HEK293 (cell line): ENCODE measurements around the gene SFSWAP.

Source experiments
- KLF1 ChIP-seq: fragments of 450-650 bp; formaldehyde crosslinking; IDR thresholded peaks from 2 replicates; pipeline ENCODE4 v1.5.1; 2016; ENCODE audit warnings: missing biosample characterization, missing genetic modification characterization
- KLF10 ChIP-seq: fragments of 450-650 bp; IDR thresholded peaks from 2 replicates; pipeline ENCODE4 v1.5.1; 2018; ENCODE audit warnings: missing biosample characterization, mild to moderate bottlenecking, missing genetic modification characterization
- KLF16 ChIP-seq: fragments of 450-650 bp; formaldehyde crosslinking; IDR thresholded peaks from 2 replicates; pipeline ENCODE4 v1.5.1; 2017; ENCODE audit warnings: missing biosample characterization, missing genetic modification characterization
- KLF9 ChIP-seq: fragments of 450-650 bp; formaldehyde crosslinking; IDR thresholded peaks from 2 replicates; pipeline ENCODE4 v1.5.1; 2016; ENCODE audit warnings: missing biosample characterization, missing genetic modification characterization, low read depth
- MYNN ChIP-seq: fragments of 450-650 bp; formaldehyde crosslinking; IDR thresholded peaks from 2 replicates; pipeline ENCODE4 v1.5.1; 2016; ENCODE audit warnings: missing biosample characterization, missing genetic modification characterization, borderline replicate concordance
- RBAK ChIP-seq: fragments of 450-650 bp; formaldehyde crosslinking; IDR thresholded peaks from 2 replicates; pipeline ENCODE4 v1.5.1; 2016; ENCODE audit warnings: missing biosample characterization, missing genetic modification characterization
- SALL2 ChIP-seq: fragments of 450-650 bp; formaldehyde crosslinking; IDR thresholded peaks from 2 replicates; pipeline ENCODE4 v1.5.0; 2017; ENCODE audit warnings: missing biosample characterization, mild to moderate bottlenecking, missing genetic modification characterization, borderline replicate concordance
- SETDB1 ChIP-seq: IDR thresholded peaks from one replicate; pipeline ENCODE4 v1.6.1; 2017; ENCODE audit warnings: mild to moderate bottlenecking, low read length, moderate library complexity, mixed read lengths; ENCODE audit not compliant: insufficient read length
- SP2 ChIP-seq: fragments of 450-650 bp; formaldehyde crosslinking; IDR thresholded peaks from 2 replicates; pipeline ENCODE4 v1.5.1; 2016; ENCODE audit warnings: missing biosample characterization, missing genetic modification characterization
- ZBTB20 ChIP-seq: fragments of 450-650 bp; formaldehyde crosslinking; IDR thresholded peaks from 2 replicates; pipeline ENCODE4 v1.5.1; 2016; ENCODE audit warnings: missing biosample characterization, missing genetic modification characterization
- ZBTB21 ChIP-seq: fragments of 450-650 bp; formaldehyde crosslinking; IDR thresholded peaks from 2 replicates; pipeline ENCODE4 v1.5.1; 2017; ENCODE audit warnings: missing biosample characterization, missing genetic modification characterization
- ZEB2 ChIP-seq: fragments of 450-650 bp; formaldehyde crosslinking; IDR thresholded peaks from 2 replicates; pipeline ENCODE4 v1.5.1; 2016; ENCODE audit warnings: missing biosample characterization, missing genetic modification characterization
- ZFP3 ChIP-seq: fragments of 450-650 bp; formaldehyde crosslinking; IDR thresholded peaks from 2 replicates; pipeline ENCODE4 v1.5.1; 2016; ENCODE audit warnings: low read depth, missing biosample characterization, missing genetic modification characterization
- ZFP37 ChIP-seq: fragments of 450-650 bp; formaldehyde crosslinking; IDR thresholded peaks from 2 replicates; pipeline ENCODE4 v1.5.1; 2016; ENCODE audit warnings: missing biosample characterization, missing genetic modification characterization
- ZNF10 ChIP-seq: fragments of 450-650 bp; formaldehyde crosslinking; IDR thresholded peaks from 2 replicates; pipeline ENCODE4 v1.5.1; 2017; ENCODE audit warnings: missing biosample characterization, missing genetic modification characterization
- ZNF121 ChIP-seq: fragments of 450-650 bp; formaldehyde crosslinking; IDR thresholded peaks from 2 replicates; pipeline ENCODE4 v1.5.1; 2016; ENCODE audit warnings: missing biosample characterization, missing genetic modification characterization
- ZNF155 ChIP-seq: fragments of 450-650 bp; formaldehyde crosslinking; IDR thresholded peaks from 2 replicates; pipeline ENCODE4 v1.5.1; 2016; ENCODE audit warnings: missing biosample characterization, missing genetic modification characterization
- ZNF169 ChIP-seq: fragments of 450-650 bp; formaldehyde crosslinking; IDR thresholded peaks from 2 replicates; pipeline ENCODE4 v1.5.1; 2016; ENCODE audit warnings: missing biosample characterization, missing genetic modification characterization
- ZNF174 ChIP-seq: fragments of 450-650 bp; formaldehyde crosslinking; IDR thresholded peaks from 2 replicates; pipeline ENCODE4 v1.5.0; 2017; ENCODE audit warnings: missing biosample characterization, mild to moderate bottlenecking, missing genetic modification characterization
- ZNF202 ChIP-seq: fragments of 450-650 bp; formaldehyde crosslinking; IDR thresholded peaks from 2 replicates; pipeline ENCODE4 v1.5.1; 2016; ENCODE audit warnings: missing biosample characterization, missing genetic modification characterization, borderline replicate concordance
- ZNF239 ChIP-seq: fragments of 450-650 bp; formaldehyde crosslinking; IDR thresholded peaks from 2 replicates; pipeline ENCODE4 v1.5.1; 2016; ENCODE audit warnings: missing biosample characterization, missing genetic modification characterization
- ZNF24 ChIP-seq: fragments of 450-650 bp; formaldehyde crosslinking; IDR thresholded peaks from 2 replicates; pipeline ENCODE4 v1.5.1; 2016; ENCODE audit warnings: missing biosample characterization, missing genetic modification characterization
- ZNF274 ChIP-seq, 2 experiments: fragments of 200-500 bp in 1 of 2; fragments of 450-650 bp in 1 of 2; sonication (Bioruptor generic) in 1 of 2; formaldehyde crosslinking in 1 of 2; IDR thresholded peaks; 2 replicates each; pipeline versions ENCODE4 v1.5.1 to v1.6.1; 2014 to 2016; ENCODE audit warnings: borderline replicate concordance in 1 of 2, inconsistent platforms in 1 of 2, low read length in 1 of 2, missing biosample characterization in 1 of 2, missing genetic modification characterization in 1 of 2
- ZNF335 ChIP-seq: fragments of 450-650 bp; formaldehyde crosslinking; conservative IDR thresholded peaks from 2 replicates; pipeline ENCODE4 v1.5.1; 2016; ENCODE audit warnings: missing biosample characterization, missing genetic modification characterization
- ZNF350 ChIP-seq: fragments of 450-650 bp; formaldehyde crosslinking; IDR thresholded peaks from 2 replicates; pipeline ENCODE4 v1.5.0; 2017; ENCODE audit warnings: missing biosample characterization, mild to moderate bottlenecking, missing genetic modification characterization
- ZNF37A ChIP-seq: fragments of 450-650 bp; IDR thresholded peaks from 2 replicates; pipeline ENCODE4 v1.5.1; 2018; ENCODE audit warnings: missing biosample characterization, missing genetic modification characterization
- ZNF416 ChIP-seq: fragments of 450-650 bp; formaldehyde crosslinking; IDR thresholded peaks from 2 replicates; pipeline ENCODE4 v1.5.1; 2016; ENCODE audit warnings: missing biosample characterization, missing genetic modification characterization
- ZNF514 ChIP-seq: fragments of 450-650 bp; formaldehyde crosslinking; IDR thresholded peaks from 2 replicates; pipeline ENCODE4 v1.5.1; 2016; ENCODE audit warnings: missing biosample characterization, missing genetic modification characterization
- ZNF549 ChIP-seq: fragments of 450-650 bp; IDR thresholded peaks from 2 replicates; pipeline ENCODE4 v1.5.1; 2018; ENCODE audit warnings: missing biosample characterization, missing genetic modification characterization, mild to moderate bottlenecking, inconsistent platforms, moderate library complexity
- ZNF555 ChIP-seq: fragments of 450-650 bp; formaldehyde crosslinking; conservative IDR thresholded peaks from 2 replicates; pipeline ENCODE4 v1.5.1; 2017; ENCODE audit warnings: missing biosample characterization, mild to moderate bottlenecking, missing genetic modification characterization, inconsistent platforms
- ZNF571 ChIP-seq: fragments of 450-650 bp; formaldehyde crosslinking; IDR thresholded peaks from 2 replicates; pipeline ENCODE4 v1.5.0; 2017; ENCODE audit warnings: missing biosample characterization, missing genetic modification characterization
- ZNF621 ChIP-seq: fragments of 450-650 bp; formaldehyde crosslinking; IDR thresholded peaks from 2 replicates; pipeline ENCODE4 v1.5.1; 2017; ENCODE audit warnings: missing biosample characterization, missing genetic modification characterization
- ZNF623 ChIP-seq: fragments of 450-650 bp; formaldehyde crosslinking; IDR thresholded peaks from 2 replicates; pipeline ENCODE4 v1.5.1; 2016; ENCODE audit warnings: missing biosample characterization, missing genetic modification characterization
- ZNF626 ChIP-seq: fragments of 450-650 bp; sonication (Bioruptor Pico); formaldehyde crosslinking; IDR thresholded peaks from 2 replicates; pipeline ENCODE4 v1.5.1; 2018; ENCODE audit warnings: missing biosample characterization, missing genetic modification characterization, inconsistent platforms
- ZNF629 ChIP-seq: fragments of 450-650 bp; formaldehyde crosslinking; IDR thresholded peaks from 2 replicates; pipeline ENCODE4 v1.5.1; 2017; ENCODE audit warnings: missing biosample characterization, missing genetic modification characterization
- ZNF654 ChIP-seq: fragments of 450-650 bp; formaldehyde crosslinking; IDR thresholded peaks from 2 replicates; pipeline ENCODE4 v1.5.1; 2016; ENCODE audit warnings: low read depth, missing biosample characterization, missing genetic modification characterization
- ZNF658 ChIP-seq: fragments of 450-650 bp; formaldehyde crosslinking; IDR thresholded peaks from 2 replicates; pipeline ENCODE4; 2016; ENCODE audit warnings: missing biosample characterization, missing genetic modification characterization
- ZNF747 ChIP-seq: fragments of 450-650 bp; formaldehyde crosslinking; IDR thresholded peaks from 2 replicates; pipeline ENCODE4 v1.5.1; 2016; ENCODE audit warnings: missing biosample characterization, missing genetic modification characterization
- ZNF830 ChIP-seq: fragments of 450-650 bp; IDR thresholded peaks from 2 replicates; pipeline ENCODE4 v1.5.0; 2018; ENCODE audit warnings: missing biosample characterization, missing genetic modification characterization, low read depth, mild to moderate bottlenecking, moderate library complexity
- ZSCAN16 ChIP-seq: fragments of 450-650 bp; formaldehyde crosslinking; IDR thresholded peaks from 2 replicates; pipeline ENCODE4 v1.5.1; 2016; ENCODE audit warnings: missing biosample characterization, missing genetic modification characterization
- ZSCAN23 ChIP-seq: fragments of 450-650 bp; formaldehyde crosslinking; IDR thresholded peaks from 2 replicates; pipeline ENCODE4 v1.5.1; 2016; ENCODE audit warnings: missing biosample characterization, missing genetic modification characterization
- ZXDB ChIP-seq: fragments of 450-650 bp; formaldehyde crosslinking; IDR thresholded peaks from 2 replicates; pipeline ENCODE4 v1.5.1; 2016; ENCODE audit warnings: missing biosample characterization, missing genetic modification characterization
- TF ChIP-seq, protein P1 (sequence below): fragments of 450-650 bp; formaldehyde crosslinking; IDR thresholded peaks from 2 replicates; pipeline ENCODE4 v1.5.1; 2017; ENCODE audit warnings: missing biosample characterization, missing genetic modification characterization
- TF ChIP-seq, protein P2 (sequence below): fragments of 450-650 bp; formaldehyde crosslinking; optimal IDR thresholded peaks from 2 replicates; pipeline ENCODE3; 2016; ENCODE audit warnings: missing biosample characterization, mild to moderate bottlenecking, missing genetic modification characterization

The SFSWAP gene

GRCh38 chr12:131830914-131831571 is 120.2 kb downstream of the SFSWAP start (continued):
- TF ChIP-seq ZNF626 (tag by site-specific recombination), result no peak
- no peak for TF ChIP-seq ZNF37A (tag by site-specific recombination)
- peak; percentile 60 for TF ChIP-seq KLF1 (tag by site-specific recombination)
- no peak for TF ChIP-seq ZNF747
- TF ChIP-seq ZSCAN23 (tag by site-specific recombination), result no peak
- TF ChIP-seq ZNF555 (tag by site-specific recombination), result no peak
- TF ChIP-seq ZFP37 (tag by site-specific recombination), result no peak
- TF ChIP-seq ZNF169 (tag by site-specific recombination), result no peak
- TF ChIP-seq ZNF514 (tag by site-specific recombination), result no peak
- TF ChIP-seq ZNF621, result no peak
- TF ChIP-seq ZNF629 (tag by site-specific recombination), result no peak
- no peak for TF ChIP-seq RBAK (tag by site-specific recombination)
- no peak for TF ChIP-seq ZNF571 (tag by site-specific recombination)
- TF ChIP-seq ZXDB (tag by site-specific recombination), result no peak
- TF ChIP-seq KLF10 (tag by site-specific recombination), result no peak
- TF ChIP-seq SALL2 (tag by site-specific recombination), result no peak
- TF ChIP-seq ZNF10, result no peak
- no peak for TF ChIP-seq ZNF830
- TF ChIP-seq ZBTB20 (tag by site-specific recombination), result peak; percentile 68
- TF ChIP-seq, protein P1, sequence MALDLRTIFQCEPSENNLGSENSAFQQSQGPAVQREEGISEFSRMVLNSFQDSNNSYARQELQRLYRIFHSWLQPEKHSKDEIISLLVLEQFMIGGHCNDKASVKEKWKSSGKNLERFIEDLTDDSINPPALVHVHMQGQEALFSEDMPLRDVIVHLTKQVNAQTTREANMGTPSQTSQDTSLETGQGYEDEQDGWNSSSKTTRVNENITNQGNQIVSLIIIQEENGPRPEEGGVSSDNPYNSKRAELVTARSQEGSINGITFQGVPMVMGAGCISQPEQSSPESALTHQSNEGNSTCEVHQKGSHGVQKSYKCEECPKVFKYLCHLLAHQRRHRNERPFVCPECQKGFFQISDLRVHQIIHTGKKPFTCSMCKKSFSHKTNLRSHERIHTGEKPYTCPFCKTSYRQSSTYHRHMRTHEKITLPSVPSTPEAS (tag by site-specific recombination), result no peak
- TF ChIP-seq ZSCAN16 (tag by site-specific recombination), result no peak
- no peak for TF ChIP-seq KLF9
- no peak for TF ChIP-seq ZBTB21
- no peak for TF ChIP-seq ZNF24 (tag by site-specific recombination)
- TF ChIP-seq ZNF549 (tag by site-specific recombination), result no peak
- TF ChIP-seq SETDB1, result no peak
- no peak for TF ChIP-seq ZNF202 (tag by site-specific recombination)
- no peak for TF ChIP-seq ZNF155
- peak; percentile 41 for TF ChIP-seq ZNF623 (tag by site-specific recombination)
- TF ChIP-seq SP2 (tag by site-specific recombination), result no peak
- no peak for TF ChIP-seq ZNF416 (tag by site-specific recombination)
- TF ChIP-seq ZNF658 (tag by site-specific recombination), result no peak
- TF ChIP-seq ZNF239 (tag by site-specific recombination), result no peak
- TF ChIP-seq ZNF174 (tag by site-specific recombination), result no peak
- no peak for TF ChIP-seq ZNF121 (tag by site-specific recombination)
- no peak for TF ChIP-seq MYNN (tag by site-specific recombination)
- TF ChIP-seq KLF16 (tag by site-specific recombination), result no peak; the same call in 1 of the 2 replicates
- TF ChIP-seq ZNF654, result no peak
- peak; percentile 80 for TF ChIP-seq ZNF335 (tag by site-specific recombination)
- TF ChIP-seq ZEB2 (tag by site-specific recombination), result 0 out of 2 replicates have a peak, but pooled peaks have one; percentile 13
- TF ChIP-seq ZFP3 (tag by site-specific recombination), result no peak
- no peak for TF ChIP-seq ZNF274 (IDR thresholded peaks at IDR 0.05; ENCODE audit: low read length)
- no peak for TF ChIP-seq ZNF274 (tag by site-specific recombination; IDR thresholded peaks at IDR 0.05; ENCODE audit: borderline replicate concordance)
- TF ChIP-seq, protein P2, sequence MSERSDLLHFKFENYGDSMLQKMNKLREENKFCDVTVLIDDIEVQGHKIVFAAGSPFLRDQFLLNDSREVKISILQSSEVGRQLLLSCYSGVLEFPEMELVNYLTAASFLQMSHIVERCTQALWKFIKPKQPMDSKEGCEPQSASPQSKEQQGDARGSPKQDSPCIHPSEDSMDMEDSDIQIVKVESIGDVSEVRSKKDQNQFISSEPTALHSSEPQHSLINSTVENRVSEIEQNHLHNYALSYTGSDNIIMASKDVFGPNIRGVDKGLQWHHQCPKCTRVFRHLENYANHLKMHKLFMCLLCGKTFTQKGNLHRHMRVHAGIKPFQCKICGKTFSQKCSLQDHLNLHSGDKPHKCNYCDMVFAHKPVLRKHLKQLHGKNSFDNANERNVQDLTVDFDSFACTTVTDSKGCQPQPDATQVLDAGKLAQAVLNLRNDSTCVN, result peak; percentile 56
- TF ChIP-seq ZNF350 (tag by site-specific recombination), result no peak
